Gastrocnemius medialis (tissue), 4 donors: ENCODE data around the gene TM9SF2.

Source experiments
- CTCF ChIP-seq, 5 experiments: fragments of 450-650 bp in 3 of 5; fragments of 200-600 bp in 2 of 5; sonication (generic) in 2 of 5; IDR thresholded peaks in 4 of 5; conservative IDR thresholded peaks in 1 of 5; 1 replicate in 4 of 5; 2 replicates in 1 of 5; pipeline ENCODE4 v1.5.1; 2016 to 2019; ENCODE audit warnings: antibody characterized with exemption in 5 of 5, mild to moderate bottlenecking in 3 of 5, moderate library complexity in 3 of 5
- POLR2A ChIP-seq, 2 donors: fragments of 450-650 bp; IDR thresholded peaks; one replicate each; pipeline ENCODE4 v1.6.1; 2017; ENCODE audit warnings: antibody characterized with exemption in 2 of 2, mild to moderate bottlenecking in 2 of 2, moderate library complexity in 2 of 2

GRCh38 chr13:99600318-99600717 lies 99.0 kb downstream of the TM9SF2 start:
- TF ChIP-seq CTCF (IDR thresholded peaks at IDR 0.05 in 4 of 5, conservative IDR thresholded peaks at IDR 0.05 in 1 of 5) (peak in 1 of 5 experiments; percentile 31), POLR2A (IDR thresholded peaks at IDR 0.05) (no peak)
